Neural progenitor cell (in vitro differentiated cells): ENCODE data around the gene PRKAR1A. TPM values are rescaled to one million over a fixed set of nuclear protein-coding genes. Genes with fewer than 3 reads are reported as not detected.

Source experiments
- DNase-seq: peaks from one replicate; pipeline ENCODE4 v3.0.0-alpha.2; 2016; ENCODE audit warnings: low spot score
- H2AFZ ChIP-seq: fragments of 200-600 bp; sonication (generic); replicated peaks from 2 replicates; pipeline ENCODE4 v1.6.1; 2016; ENCODE audit warnings: antibody characterized with exemption
- H3F3A ChIP-seq: fragments of 200-600 bp; sonication (generic); 2 replicates; pipeline ENCODE4 v1.6.1; 2016; ENCODE audit warnings: antibody characterized with exemption, low read depth
- H3K27ac ChIP-seq: fragments of 200-600 bp; sonication (generic); 2 replicates; pipeline ENCODE4 v1.5.1; 2016; ENCODE audit warnings: mild to moderate bottlenecking
- H3K27me3 ChIP-seq: fragments of 200-600 bp; sonication (generic); 2 replicates; pipeline ENCODE4 v1.6.1; 2016; ENCODE audit warnings: mild to moderate bottlenecking, moderate library complexity
- H3K36me3 ChIP-seq: fragments of 200-600 bp; sonication (generic); 2 replicates; pipeline ENCODE4 v1.5.1; 2016
- H3K4me1 ChIP-seq: fragments of 200-600 bp; sonication (generic); 2 replicates; pipeline ENCODE4 v1.6.1; 2016; ENCODE audit warnings: mixed run types
- H3K4me2 ChIP-seq: fragments of 200-600 bp; sonication (generic); 2 replicates; pipeline ENCODE4 v1.6.1; 2016
- H3K4me3 ChIP-seq: fragments of 200-600 bp; sonication (generic); 2 replicates; pipeline ENCODE4 v1.5.1; 2016
- H3K79me2 ChIP-seq: fragments of 200-600 bp; sonication (generic); 2 replicates; pipeline ENCODE4 v1.6.1; 2016; ENCODE audit warnings: low read depth
- H3K9ac ChIP-seq: fragments of 200-600 bp; sonication (generic); 2 replicates; pipeline ENCODE4 v1.6.1; 2016
- H3K9me3 ChIP-seq: fragments of 200-600 bp; sonication (generic); 2 replicates; pipeline ENCODE4 v1.5.1; 2016; ENCODE audit warnings: low read depth
- H4K20me1 ChIP-seq: fragments of 200-600 bp; sonication (generic); 2 replicates; pipeline ENCODE4 v1.6.1; 2016; ENCODE audit warnings: low read depth
- H3K27ac Mint-ChIP-seq: 3 replicates; pipeline ENCODE4 v1.8.0; 2021; ENCODE audit warnings: mixed read lengths
- H3K27me3 Mint-ChIP-seq: 2 replicates; pipeline ENCODE4 v1.8.0; 2022; ENCODE audit warnings: low read depth, mild to moderate bottlenecking, inconsistent platforms, moderate library complexity, mixed read lengths; ENCODE audit not compliant: insufficient read depth
- H3K36me3 Mint-ChIP-seq: 3 replicates; pipeline ENCODE4 v1.8.0; 2021; ENCODE audit warnings: mixed read lengths
- H3K4me1 Mint-ChIP-seq: 3 replicates; pipeline ENCODE4 v1.8.0; 2021; ENCODE audit warnings: mixed read lengths
- H3K4me3 Mint-ChIP-seq: 3 replicates; pipeline ENCODE4 v1.8.0; 2021; ENCODE audit warnings: mild to moderate bottlenecking, moderate library complexity, mixed read lengths
- H3K9me3 Mint-ChIP-seq: 3 replicates; pipeline ENCODE4 v1.8.0; 2020; ENCODE audit warnings: mixed read lengths
- CTCF ChIP-seq: fragments of 200-600 bp; sonication (generic); IDR thresholded peaks from 2 replicates; pipeline ENCODE4 v1.5.1; 2017; ENCODE audit warnings: antibody characterized with exemption, mild to moderate bottlenecking
- EZH2 ChIP-seq: fragments of 200-600 bp; sonication (generic); IDR thresholded peaks from 2 replicates; pipeline ENCODE4 v1.6.1; 2017; ENCODE audit warnings: antibody characterized with exemption, mild to moderate bottlenecking, moderate library complexity
- EZH2phosphoT487 ChIP-seq: fragments of 200-600 bp; sonication (generic); IDR thresholded peaks from 2 replicates; pipeline ENCODE4 v1.6.1; 2017; ENCODE audit warnings: antibody characterized with exemption
- total RNA-seq: library from RNA; depleted of rRNA; stranded (reverse); fragments of >200 nt; gene quantifications from 2 replicates; pipeline ENCODE4 v1.2.3, GENCODE V29; 2015; ENCODE audit warnings: low replicate concordance

The PRKAR1A gene
- total RNA-seq, 1 donor from 2014 or later, result 168 TPM

GRCh38 chr17:68542698-68543463 lies 30.7 kb downstream of the PRKAR1A start:
- Histone ChIP-seq H3K9ac (no peak overlapping the region), H3K9me3 (no peaks in the 10 kb centered on the region), H2AFZ (no peak overlapping the region), H4K20me1 (no peaks in the 10 kb centered on the region), H3K4me1 (no peaks in the 10 kb centered on the region), H3F3A (no peaks in the 10 kb centered on the region), H3K27ac (no peak overlapping the region), H3K4me2 (no peak overlapping the region), H3K27me3 (no peaks in the 10 kb centered on the region), H3K36me3 (no peaks in the 10 kb centered on the region), H3K79me2 (no peaks in the 10 kb centered on the region), H3K4me3 (no peak overlapping the region)
- Mint-ChIP-seq H3K4me3 (no peak overlapping the region), H3K36me3 (peaks cover 19% of the 10 kb centered on the region), H3K9me3 (peaks cover 2% of the 10 kb centered on the region), H3K4me1 (no peaks in the 10 kb centered on the region), H3K27me3 (peaks cover 4% of the 10 kb centered on the region), H3K27ac (no peak overlapping the region)
- no peak for TF ChIP-seq EZH2phosphoT487
- TF ChIP-seq EZH2, result no peak
- no peak for TF ChIP-seq CTCF
- DNase-seq, result no peak

- H3K79me2 ChIP-seq, result no peaks in the 10 kb centered on the region
- no peaks in the 10 kb centered on the region for H3K36me3 ChIP-seq
- Mint-ChIP-seq H3K9me3 (peaks cover 2% of the 10 kb centered on the region), H3K27ac (no peak overlapping the region), H3K36me3 (peaks cover 16% of the 10 kb centered on the region), H3K4me3 (no peak overlapping the region), H3K27me3 (peaks cover 4% of the 10 kb centered on the region), H3K4me1 (no peaks in the 10 kb centered on the region)
- no peaks in the 10 kb centered on the region for H3F3A ChIP-seq
- TF ChIP-seq EZH2, result no peak
- no peak for TF ChIP-seq CTCF
- no peak for TF ChIP-seq EZH2phosphoT487
- no peak overlapping the region for H2AFZ ChIP-seq
- no peak overlapping the region for H3K4me2 ChIP-seq
- no peak for DNase-seq
- no peaks in the 10 kb centered on the region for H3K9me3 ChIP-seq
- H3K27me3 ChIP-seq, result no peaks in the 10 kb centered on the region
- H3K9ac ChIP-seq, result no peak overlapping the region
- H4K20me1 ChIP-seq, result no peaks in the 10 kb centered on the region
- H3K4me1 ChIP-seq, result no peaks in the 10 kb centered on the region
- no peak overlapping the region for H3K27ac ChIP-seq
- H3K4me3 ChIP-seq, result no peak overlapping the region
Observed at GRCh38 chr17:68544111-68544915, 32.1 kb downstream of the PRKAR1A start.

GRCh38 chr17:68556551-68556950 lies 44.3 kb downstream of the PRKAR1A start:
- Mint-ChIP-seq H3K36me3 (no peaks in the 10 kb centered on the region), H3K9me3 (peaks cover 5% of the 10 kb centered on the region)
- H3K27ac ChIP-seq, result no peak overlapping the region

More at GRCh38 chr17:68556551-68556950, 44.3 kb downstream of the PRKAR1A start:
- H3K79me2 ChIP-seq, result no peaks in the 10 kb centered on the region
- TF ChIP-seq EZH2phosphoT487, result no peak
- no peak overlapping the region for H3K4me3 ChIP-seq
- no peaks in the 10 kb centered on the region for H3K9me3 ChIP-seq
- no peak overlapping the region for H3K27ac Mint-ChIP-seq
- H3K4me1 ChIP-seq, result no peaks in the 10 kb centered on the region
- no peaks in the 10 kb centered on the region for H3K27me3 Mint-ChIP-seq
- H3K27me3 ChIP-seq, result no peaks in the 10 kb centered on the region
- H3K9ac ChIP-seq, result no peak overlapping the region
- no peak overlapping the region for H3K4me3 Mint-ChIP-seq
- peaks cover 13% of the 10 kb centered on the region for H3K4me1 Mint-ChIP-seq
- H4K20me1 ChIP-seq, result no peaks in the 10 kb centered on the region
- no peaks in the 10 kb centered on the region for H3F3A ChIP-seq
- no peaks in the 10 kb centered on the region for H3K36me3 ChIP-seq
- H3K4me2 ChIP-seq, result no peak overlapping the region
- H2AFZ ChIP-seq, result no peak overlapping the region
- no peak for DNase-seq
